ENCODE measurements around the gene PALM2AKAP2. TPM values are rescaled to one million over a fixed set of nuclear protein-coding genes. Genes with fewer than 3 reads are reported as not detected.
A peak's percentile ranks its signal among the peaks of the same experiment; 100 is the strongest.

PALM2AKAP2 gene
- total RNA-seq, 6 experiments from 2014 or later: 26.4 to 50.3 (median 32.2) TPM

GRCh38 chr9:109781086-109781485 is 1.1 kb downstream of the PALM2AKAP2 start:
- H3K4me1 ChIP-seq: peaks cover 0 to 12% (median 2%) of the 10 kb centered on the region in 4 donors
- 15% methylated on average over 5 of the region's 5 CpGs for WGBS (ENCODE audit: insufficient coverage, low coverage, low lambda C conversion rate, missing lambda C conversion rate)
- H3K27me3 ChIP-seq: no peaks in the 10 kb centered on the region
- peak overlapping the region; percentile 90 to 95 (median 94) for H3K27ac ChIP-seq
- H3K36me3 ChIP-seq: no peaks in the 10 kb centered on the region
- H3K4me3 ChIP-seq: peak overlapping the region; percentile 77 to 86 (median 81)
- H3K9me3 ChIP-seq: no peaks in the 10 kb centered on the region
- DNase-seq (no peak), ATAC-seq (no peak)
- TF ChIP-seq POLR2A (IDR thresholded peaks at IDR 0.05): no peak
- TF ChIP-seq CTCF (IDR thresholded peaks at IDR 0.05): no peak
- intact Hi-C loops (cut with DNase I): no loop called here

GRCh38 chr9:109781541-109782197 is 1.7 kb downstream of the PALM2AKAP2 start:
- peak overlapping the region; percentile 77 to 86 (median 81) for H3K4me3 ChIP-seq
- no peaks in the 10 kb centered on the region for H3K36me3 ChIP-seq
- no peaks in the 10 kb centered on the region for H3K27me3 ChIP-seq
- intact Hi-C loops (cut with DNase I): no loop called here
- TF ChIP-seq CTCF (IDR thresholded peaks at IDR 0.05): no peak
- TF ChIP-seq POLR2A (IDR thresholded peaks at IDR 0.05): peak; percentile 71
- ATAC-seq: peak; percentile 14 to 46 (median 34)
- H3K4me1 ChIP-seq: peaks cover 0 to 17% (median 5%) of the 10 kb centered on the region in 4 donors
- peak overlapping the region; percentile 90 to 95 (median 94) for H3K27ac ChIP-seq
- no peaks in the 10 kb centered on the region for H3K9me3 ChIP-seq
- DNase-seq: no peak
- 12% methylated on average over 4 of the region's 4 CpGs for WGBS (ENCODE audit: insufficient coverage, low coverage, low lambda C conversion rate, missing lambda C conversion rate)

GRCh38 chr9:109787735-109788134 is 7.7 kb downstream of the PALM2AKAP2 start:
- intact Hi-C loops (cut with DNase I): no loop called here
- Histone ChIP-seq H3K4me3 (no peak overlapping the region), H3K36me3 (no peaks in the 10 kb centered on the region), H3K9me3 (no peaks in the 10 kb centered on the region), H3K4me1 (peaks cover 0 to 64% (median 30%) of the 10 kb centered on the region in 4 donors), H3K27ac (peak overlapping the region in 1 of 3 donors; percentile 90), H3K27me3 (no peaks in the 10 kb centered on the region)
- ATAC-seq (peak in 1 of 4 donors; percentile 23), DNase-seq (no peak)
- TF ChIP-seq CTCF (IDR thresholded peaks at IDR 0.05) (no peak), POLR2A (IDR thresholded peaks at IDR 0.05) (no peak)
- 24% methylated on average over 3 of the region's 3 CpGs for WGBS (ENCODE audit: insufficient coverage, low coverage, low lambda C conversion rate, missing lambda C conversion rate)

- peak overlapping the region; percentile 25 to 93 (median 90) for H3K27ac ChIP-seq
- peaks cover 0 to 78% (median 39%) of the 10 kb centered on the region in 4 donors for H3K4me1 ChIP-seq
- peak; percentile 32 to 51 (median 43) for ATAC-seq
These were observed 9.6 kb downstream of the PALM2AKAP2 start for GRCh38 chr9:109789556-109789955.

More at GRCh38 chr9:109789556-109789955, 9.6 kb downstream of the PALM2AKAP2 start:
- Histone ChIP-seq H3K9me3 (no peaks in the 10 kb centered on the region), H3K36me3 (no peaks in the 10 kb centered on the region), H3K4me3 (no peak overlapping the region), H3K27me3 (no peaks in the 10 kb centered on the region)
- WGBS (ENCODE audit: insufficient coverage, low coverage, low lambda C conversion rate, missing lambda C conversion rate): 26% methylated on average over 5 of the region's 5 CpGs
- peak in 1 of 3 donors; percentile 54 for DNase-seq
- TF ChIP-seq CTCF (IDR thresholded peaks at IDR 0.05) (no peak), POLR2A (IDR thresholded peaks at IDR 0.05) (peak; percentile 23)
- intact Hi-C loops (cut with DNase I): no loop called here
